Measurements from ENCODE around the gene CDK6.
A peak's percentile ranks its signal among the peaks of the same experiment; 100 is the strongest.

Gene CDK6

GRCh38 chr7:92697012-92697411 lies 139.4 kb downstream of the CDK6 start:
- no peak for FAIRE-seq
- DNase-seq (ENCODE audit: insufficient read length), result no peak
- no peak for TF ChIP-seq TAF1 (IDR thresholded peaks at IDR 0.05; ENCODE audit: borderline replicate concordance, low read depth, low read length)
- TF ChIP-seq POLR2A (IDR thresholded peaks at IDR 0.05; ENCODE audit: low read depth, low read length), result no peak
- no peak for TF ChIP-seq POLR2AphosphoS5 (IDR thresholded peaks at IDR 0.05; ENCODE audit: low read depth, low read length)

GRCh38 chr7:92696584-92696983 lies 139.8 kb downstream of the CDK6 start:
- TF ChIP-seq TAF1 (IDR thresholded peaks at IDR 0.05; ENCODE audit: borderline replicate concordance, low read depth, low read length), result no peak
- no peak for TF ChIP-seq POLR2A (IDR thresholded peaks at IDR 0.05; ENCODE audit: low read depth, low read length)
- no peak for TF ChIP-seq POLR2AphosphoS5 (IDR thresholded peaks at IDR 0.05; ENCODE audit: low read depth, low read length)
- FAIRE-seq (no peak), DNase-seq (ENCODE audit: insufficient read length) (no peak)

GRCh38 chr7:92695308-92696261 lies 140.8 kb downstream of the CDK6 start:
- TF ChIP-seq POLR2A (IDR thresholded peaks at IDR 0.05; ENCODE audit: low read depth, low read length), result no peak
- DNase-seq (ENCODE audit: insufficient read length) (no peak), FAIRE-seq (no peak)

GRCh38 chr7:92694211-92694610 lies 142.2 kb downstream of the CDK6 start:
- no peak for DNase-seq (ENCODE audit: insufficient read length)
- no peak for FAIRE-seq
- TF ChIP-seq POLR2AphosphoS5 (IDR thresholded peaks at IDR 0.05; ENCODE audit: low read depth, low read length) (no peak), TAF1 (IDR thresholded peaks at IDR 0.05; ENCODE audit: borderline replicate concordance, low read depth, low read length) (no peak), POLR2A (IDR thresholded peaks at IDR 0.05; ENCODE audit: low read depth, low read length) (no peak)

- FAIRE-seq (peak; percentile 14), DNase-seq (ENCODE audit: insufficient read length) (no peak)
- no peak for TF ChIP-seq TAF1 (IDR thresholded peaks at IDR 0.05; ENCODE audit: borderline replicate concordance, low read depth, low read length)
- TF ChIP-seq POLR2A (IDR thresholded peaks at IDR 0.05; ENCODE audit: low read depth, low read length), result no peak
- TF ChIP-seq POLR2AphosphoS5 (IDR thresholded peaks at IDR 0.05; ENCODE audit: low read depth, low read length), result no peak
Measured at GRCh38 chr7:92693519-92693918, 142.9 kb downstream of the CDK6 start.

GRCh38 chr7:92691578-92691977 lies 144.8 kb downstream of the CDK6 start:
- FAIRE-seq, result no peak

GRCh38 chr7:92685136-92686042 lies 151.0 kb downstream of the CDK6 start:
- DNase-seq (ENCODE audit: insufficient read length) (no peak), FAIRE-seq (no peak)
- no peak for TF ChIP-seq POLR2A (IDR thresholded peaks at IDR 0.05; ENCODE audit: low read depth, low read length)
- no peak for TF ChIP-seq POLR2AphosphoS5 (IDR thresholded peaks at IDR 0.05; ENCODE audit: low read depth, low read length)
- no peak for TF ChIP-seq TAF1 (IDR thresholded peaks at IDR 0.05; ENCODE audit: borderline replicate concordance, low read depth, low read length)

More at GRCh38 chr7:92691578-92691977, 144.8 kb downstream of the CDK6 start:
- no peak for DNase-seq (ENCODE audit: insufficient read length)
- TF ChIP-seq POLR2A (IDR thresholded peaks at IDR 0.05; ENCODE audit: low read depth, low read length), result no peak
- TF ChIP-seq POLR2AphosphoS5 (IDR thresholded peaks at IDR 0.05; ENCODE audit: low read depth, low read length), result no peak
- no peak for TF ChIP-seq TAF1 (IDR thresholded peaks at IDR 0.05; ENCODE audit: borderline replicate concordance, low read depth, low read length)

GRCh38 chr7:92684274-92684673 lies 152.1 kb downstream of the CDK6 start:
- no peak for FAIRE-seq

GRCh38 chr7:92682903-92683539 lies 153.4 kb downstream of the CDK6 start:
- DNase-seq (ENCODE audit: insufficient read length) (no peak), FAIRE-seq (no peak)
- TF ChIP-seq POLR2AphosphoS5 (IDR thresholded peaks at IDR 0.05; ENCODE audit: low read depth, low read length), result no peak
- TF ChIP-seq POLR2A (IDR thresholded peaks at IDR 0.05; ENCODE audit: low read depth, low read length), result no peak

More at GRCh38 chr7:92684274-92684673, 152.1 kb downstream of the CDK6 start:
- DNase-seq (ENCODE audit: insufficient read length), result no peak
- TF ChIP-seq POLR2A (IDR thresholded peaks at IDR 0.05; ENCODE audit: low read depth, low read length) (no peak), TAF1 (IDR thresholded peaks at IDR 0.05; ENCODE audit: borderline replicate concordance, low read depth, low read length) (no peak), POLR2AphosphoS5 (IDR thresholded peaks at IDR 0.05; ENCODE audit: low read depth, low read length) (no peak)

GRCh38 chr7:92682330-92682729 lies 154.0 kb downstream of the CDK6 start:
- DNase-seq (ENCODE audit: insufficient read length) (no peak), FAIRE-seq (no peak)
- no peak for TF ChIP-seq POLR2AphosphoS5 (IDR thresholded peaks at IDR 0.05; ENCODE audit: low read depth, low read length)
- no peak for TF ChIP-seq POLR2A (IDR thresholded peaks at IDR 0.05; ENCODE audit: low read depth, low read length)
- no peak for TF ChIP-seq TAF1 (IDR thresholded peaks at IDR 0.05; ENCODE audit: borderline replicate concordance, low read depth, low read length)

GRCh38 chr7:92681633-92682032 lies 154.7 kb downstream of the CDK6 start:
- FAIRE-seq (no peak), DNase-seq (ENCODE audit: insufficient read length) (no peak)
- TF ChIP-seq TAF1 (IDR thresholded peaks at IDR 0.05; ENCODE audit: borderline replicate concordance, low read depth, low read length) (no peak), POLR2AphosphoS5 (IDR thresholded peaks at IDR 0.05; ENCODE audit: low read depth, low read length) (no peak), POLR2A (IDR thresholded peaks at IDR 0.05; ENCODE audit: low read depth, low read length) (no peak)
